SH-SY5Y (cell line): ENCODE results near the gene HCN2.
A peak's percentile ranks its signal among the peaks of the same experiment; 100 is the strongest.

Experiments used
- GATA2 ChIP-seq: IDR thresholded peaks from 2 replicates; pipeline ENCODE4 v1.6.1; 2011; ENCODE audit warnings: mild to moderate bottlenecking, low read depth, low read length
- GATA3 ChIP-seq: IDR thresholded peaks from 2 replicates; pipeline ENCODE4 v1.6.1; 2011; ENCODE audit warnings: low read depth, mild to moderate bottlenecking, low read length, moderate library complexity

The HCN2 gene

GRCh38 chr19:625257-625656, 35.6 kb downstream of the HCN2 start:
- TF ChIP-seq GATA3 (no peak), GATA2 (no peak)

- TF ChIP-seq GATA2 (no peak), GATA3 (no peak)
These were observed 38.5 kb downstream of the HCN2 start for GRCh38 chr19:628168-628567.

GRCh38 chr19:629961-630714, 40.5 kb downstream of the HCN2 start:
- no peak for TF ChIP-seq GATA3
- TF ChIP-seq GATA2: peak; percentile 32; the same call in 1 of the 2 replicates

GRCh38 chr19:632579-633067, 42.9 kb downstream of the HCN2 start:
- TF ChIP-seq GATA2 (no peak), GATA3 (no peak)

- TF ChIP-seq GATA2: no peak
These were observed 43.5 kb downstream of the HCN2 start, which contains the start of gene POLRMT for GRCh38 chr19:633068-633785. Gene POLRMT (minus strand): TSS chr19:633537. CDS start chr19:633512, 25 bp downstream.

- TF ChIP-seq GATA2: no peak
- no peak for TF ChIP-seq GATA3
These were observed 44.3 kb downstream of the HCN2 start for GRCh38 chr19:633786-634639.

- TF ChIP-seq GATA3: no peak
- TF ChIP-seq GATA2: no peak
These were observed 45.4 kb downstream of the HCN2 start for GRCh38 chr19:634975-635652.

- TF ChIP-seq GATA2: no peak
- no peak for TF ChIP-seq GATA3
These were observed 49.2 kb downstream of the HCN2 start for GRCh38 chr19:638906-639252.

GRCh38 chr19:639253-640160, 49.8 kb downstream of the HCN2 start, which contains the start of gene FGF22:
Gene FGF22 (plus strand): TSS chr19:639879. CDS start chr19:639926, 47 bp downstream.
- TF ChIP-seq GATA3 (no peak), GATA2 (no peak)

- no peak for TF ChIP-seq GATA3
- no peak for TF ChIP-seq GATA2
These were observed 50.5 kb downstream of the HCN2 start for GRCh38 chr19:640161-640558.

GRCh38 chr19:640606-641189, 51.0 kb downstream of the HCN2 start:
- TF ChIP-seq GATA3 (no peak), GATA2 (no peak)

GRCh38 chr19:641702-642101, 52.0 kb downstream of the HCN2 start:
- TF ChIP-seq GATA2: no peak
- TF ChIP-seq GATA3: no peak
